Caco-2 (cell line): ENCODE measurements around the gene GOLT1B. TPM values are rescaled to one million over a fixed set of nuclear protein-coding genes. Genes with fewer than 3 reads are reported as not detected.

Experiments
- BruUV-seq: library from RNA; stranded (reverse); fragments of 400-500 nt; replicated peaks from 2 replicates; lab custom pipeline; 2021; lab: Mats Ljungman, UMichigan
- CTCF ChIA-PET: fragments of 300-600 bp; sonication (Branson Sonifier 250); formaldehyde crosslinking; loops from one replicate; lab custom pipeline; 2022; ENCODE audit warnings: antibody characterized with exemption; lab: Charles Lee
- POLR2A ChIA-PET: fragments of 300-600 bp; sonication (Branson Sonifier 250); formaldehyde crosslinking; loops from one replicate; lab custom pipeline; 2022; ENCODE audit warnings: antibody characterized with exemption; lab: Charles Lee
- DNase-seq, 2 experiments: peaks; one replicate each; pipeline versions ENCODE4 v3.0.0 to v3.0.0-alpha.2; 2020 to 2022
- H3K27me3 ChIP-seq: replicated peaks from 2 replicates; pipeline ENCODE4 v1.6.0; 2011; ENCODE audit warnings: low read length; ENCODE audit not compliant: control insufficient read depth, insufficient read depth
- H3K36me3 ChIP-seq: 2 replicates; pipeline ENCODE4 v1.5.1; 2011; ENCODE audit warnings: low read length; ENCODE audit not compliant: control insufficient read depth, insufficient read depth
- H3K4me1 ChIP-seq: fragments of 250-450 bp; sonication (Bioruptor Pico); 2 replicates; pipeline ENCODE4 v1.5.1; 2020; ENCODE audit warnings: mild to moderate bottlenecking
- H3K4me3 ChIP-seq: 2 replicates; pipeline ENCODE4 v1.5.1; 2011; ENCODE audit warnings: low read depth, mild to moderate bottlenecking, control low read depth, low read length
- H3K9me3 ChIP-seq: fragments of 250-450 bp; sonication (Bioruptor Pico); 2 replicates; pipeline ENCODE4 v1.5.1; 2020; ENCODE audit warnings: mild to moderate bottlenecking, moderate library complexity
- H3K27ac Mint-ChIP-seq: one replicate; pipeline ENCODE4 v1.8.0; 2022; ENCODE audit warnings: mixed read lengths; ENCODE audit not compliant: unreplicated experiment
- H3K27me3 Mint-ChIP-seq: one replicate; pipeline ENCODE4 v1.8.0; 2022; ENCODE audit warnings: mixed read lengths; ENCODE audit not compliant: insufficient read depth, unreplicated experiment
- H3K36me3 Mint-ChIP-seq: one replicate; pipeline ENCODE4 v1.8.0; 2022; ENCODE audit warnings: mild to moderate bottlenecking, mixed read lengths; ENCODE audit not compliant: insufficient read depth, unreplicated experiment
- H3K4me1 Mint-ChIP-seq: one replicate; pipeline ENCODE4 v1.8.0; 2022; ENCODE audit warnings: low read depth, mixed read lengths; ENCODE audit not compliant: unreplicated experiment
- H3K4me3 Mint-ChIP-seq: one replicate; pipeline ENCODE4 v1.8.0; 2022; ENCODE audit warnings: mild to moderate bottlenecking, moderate library complexity, mixed read lengths; ENCODE audit not compliant: unreplicated experiment
- H3K9me3 Mint-ChIP-seq: one replicate; pipeline ENCODE4 v1.8.0; 2022; ENCODE audit warnings: mixed read lengths; ENCODE audit not compliant: unreplicated experiment
- CTCF ChIP-seq, 2 experiments: fragments of 200-600 bp in 1 of 2; IDR thresholded peaks; 1 replicate in 1 of 2; 2 replicates in 1 of 2; pipeline versions ENCODE4 v1.5.1 to v1.8.0; 2011 to 2022; ENCODE audit warnings: antibody characterized with exemption in 1 of 2, control low read depth in 1 of 2, inconsistent platforms in 1 of 2, low read depth in 1 of 2, low read length in 1 of 2, mild to moderate bottlenecking in 1 of 2, moderate library complexity in 1 of 2; ENCODE audit not compliant: insufficient read depth in 1 of 2, severe bottlenecking in 1 of 2, unreplicated experiment in 1 of 2
- intact Hi-C: fragments of 100-400 bp; cut with micrococcal nuclease; formaldehyde crosslinking; loops from one replicate; pipeline ENCODE4 v1.10.0; 2022; ENCODE audit not compliant: unreplicated experiment
- total RNA-seq: library from RNA; stranded (reverse); gene quantifications from 2 replicates; pipeline ENCODE4 v1.2.3, GENCODE V29; 2022

GOLT1B gene
- total RNA-seq, 1 experiment from 2014 or later, result 81.7 TPM

- no peak for TF ChIP-seq CTCF (IDR thresholded peaks at IDR 0.05; ENCODE audit: insufficient read depth in 1 of 2, low read depth in 1 of 2, low read length in 1 of 2, severe bottlenecking in 1 of 2, unreplicated experiment in 1 of 2)
- Mint-ChIP-seq H3K4me3 (no peak overlapping the region), H3K36me3 (peaks cover 30% of the 10 kb centered on the region), H3K4me1 (no peaks in the 10 kb centered on the region), H3K27me3 (no peaks in the 10 kb centered on the region), H3K9me3 (no peaks in the 10 kb centered on the region), H3K27ac (no peak overlapping the region)
- no peaks in the 10 kb centered on the region for H3K27me3 ChIP-seq
- POLR2A ChIA-PET, result interaction anchor here (0.6 kb wide), 1 partner anchor 15 kb away, joined by 3 read pairs; no protein-coding TSS in a partner anchor
- no peak for DNase-seq
- no TSS peak for BruUV-seq
- H3K4me3 ChIP-seq, result no peak overlapping the region
- H3K4me1 ChIP-seq, result no peaks in the 10 kb centered on the region
- intact Hi-C loops, result loop anchor here (5.0 kb wide), 1 partner anchor 433 kb away; the partner anchor contains the start of gene ABCC9
- H3K36me3 ChIP-seq, result peaks cover 1% of the 10 kb centered on the region; the same call in 1 of the 2 replicates
- no peaks in the 10 kb centered on the region for H3K9me3 ChIP-seq
- CTCF ChIA-PET, result no interaction called here
Measured at GRCh38 chr12:21509768-21510167, 8.2 kb downstream of the GOLT1B start.

GRCh38 chr12:21516281-21516680 is 14.7 kb downstream of the GOLT1B start:
- POLR2A ChIA-PET, result no interaction called here
- no TSS peak for BruUV-seq
- Mint-ChIP-seq H3K4me1 (peaks cover 5% of the 10 kb centered on the region), H3K27ac (no peak overlapping the region), H3K36me3 (peaks cover 21% of the 10 kb centered on the region), H3K9me3 (no peaks in the 10 kb centered on the region), H3K27me3 (no peaks in the 10 kb centered on the region), H3K4me3 (no peak overlapping the region)
- H3K9me3 ChIP-seq, result no peaks in the 10 kb centered on the region
- intact Hi-C loops, result no loop called here
- peaks cover 3% of the 10 kb centered on the region for H3K36me3 ChIP-seq
- CTCF ChIA-PET, result no interaction called here
- no peaks in the 10 kb centered on the region for H3K27me3 ChIP-seq
- no peaks in the 10 kb centered on the region for H3K4me1 ChIP-seq
- no peak for DNase-seq
- no peak overlapping the region for H3K4me3 ChIP-seq
- no peak for TF ChIP-seq CTCF (IDR thresholded peaks at IDR 0.05; ENCODE audit: insufficient read depth in 1 of 2, low read depth in 1 of 2, low read length in 1 of 2, severe bottlenecking in 1 of 2, unreplicated experiment in 1 of 2)

GRCh38 chr12:21518451-21518850 is 16.9 kb downstream of the GOLT1B start:
- Mint-ChIP-seq H3K27ac (no peak overlapping the region), H3K36me3 (peaks cover 12% of the 10 kb centered on the region), H3K4me1 (peaks cover 17% of the 10 kb centered on the region), H3K4me3 (no peak overlapping the region), H3K9me3 (no peaks in the 10 kb centered on the region), H3K27me3 (no peaks in the 10 kb centered on the region)
- peaks cover 6% of the 10 kb centered on the region for H3K4me1 ChIP-seq
- H3K27me3 ChIP-seq, result no peaks in the 10 kb centered on the region
- no peaks in the 10 kb centered on the region for H3K9me3 ChIP-seq
- no peak for DNase-seq
- intact Hi-C loops, result no loop called here
- peaks cover 2% of the 10 kb centered on the region; the same call in 1 of the 2 replicates for H3K36me3 ChIP-seq
- ChIA-PET CTCF (no interaction called here), POLR2A (no interaction called here)
- no peak overlapping the region for H3K4me3 ChIP-seq
- BruUV-seq, result no TSS peak
- TF ChIP-seq CTCF (IDR thresholded peaks at IDR 0.05; ENCODE audit: insufficient read depth in 1 of 2, low read depth in 1 of 2, low read length in 1 of 2, severe bottlenecking in 1 of 2, unreplicated experiment in 1 of 2), result no peak
